B cell (primary cell): ENCODE data around the gene MCF2L.

Experiments
- EZH2 ChIP-seq: IDR thresholded peaks from 2 replicates; pipeline ENCODE4 v1.6.1; 2012; ENCODE audit warnings: borderline replicate concordance, low read depth, mild to moderate bottlenecking, moderate library complexity, low read length; ENCODE audit not compliant: insufficient read depth, poor library complexity, severe bottlenecking
- TF ChIP-seq, protein P1 (sequence below): fragments of 200-600 bp; IDR thresholded peaks from one replicate; pipeline ENCODE4 v1.8.0; 2022; ENCODE audit warnings: antibody characterized with exemption, mild to moderate bottlenecking

DNA sequence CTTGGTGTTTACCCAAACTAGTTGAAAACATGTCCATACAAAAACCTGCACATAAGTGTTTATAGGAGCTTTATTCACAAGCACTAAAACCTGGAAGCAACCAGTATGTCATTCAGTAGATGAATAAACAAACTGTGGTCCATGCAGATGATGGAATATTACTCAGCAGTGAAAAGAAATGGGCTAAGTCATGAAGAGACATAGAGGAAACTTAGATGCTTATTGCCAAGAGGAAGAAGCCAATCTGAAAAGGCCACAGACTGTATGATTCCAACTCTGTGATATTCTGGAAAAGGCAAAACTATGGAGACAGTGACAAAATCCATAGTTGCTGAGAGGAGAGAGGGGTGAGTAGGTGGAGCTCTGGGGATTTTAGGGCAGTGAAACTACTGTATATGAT, 38.8 kb upstream of the MCF2L start:
- TF ChIP-seq, protein P1, sequence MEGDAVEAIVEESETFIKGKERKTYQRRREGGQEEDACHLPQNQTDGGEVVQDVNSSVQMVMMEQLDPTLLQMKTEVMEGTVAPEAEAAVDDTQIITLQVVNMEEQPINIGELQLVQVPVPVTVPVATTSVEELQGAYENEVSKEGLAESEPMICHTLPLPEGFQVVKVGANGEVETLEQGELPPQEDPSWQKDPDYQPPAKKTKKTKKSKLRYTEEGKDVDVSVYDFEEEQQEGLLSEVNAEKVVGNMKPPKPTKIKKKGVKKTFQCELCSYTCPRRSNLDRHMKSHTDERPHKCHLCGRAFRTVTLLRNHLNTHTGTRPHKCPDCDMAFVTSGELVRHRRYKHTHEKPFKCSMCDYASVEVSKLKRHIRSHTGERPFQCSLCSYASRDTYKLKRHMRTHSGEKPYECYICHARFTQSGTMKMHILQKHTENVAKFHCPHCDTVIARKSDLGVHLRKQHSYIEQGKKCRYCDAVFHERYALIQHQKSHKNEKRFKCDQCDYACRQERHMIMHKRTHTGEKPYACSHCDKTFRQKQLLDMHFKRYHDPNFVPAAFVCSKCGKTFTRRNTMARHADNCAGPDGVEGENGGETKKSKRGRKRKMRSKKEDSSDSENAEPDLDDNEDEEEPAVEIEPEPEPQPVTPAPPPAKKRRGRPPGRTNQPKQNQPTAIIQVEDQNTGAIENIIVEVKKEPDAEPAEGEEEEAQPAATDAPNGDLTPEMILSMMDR: no peak
- no peak for TF ChIP-seq EZH2
